WTC11 (cell line): ENCODE measurements around the gene NTRK2. TPM values are rescaled to one million over a fixed set of nuclear protein-coding genes. Genes with fewer than 3 reads are reported as not detected.

ENCODE experiments used
- ATAC-seq: fragments of 200-7000 bp; cut with Tn5 transposase; 2 replicates; pipeline ENCODE4 v1.10.0; 2021; ENCODE audit warnings: mild to moderate bottlenecking, moderate library complexity
- CTCF ChIA-PET: fragments of 300-600 bp; sonication (Branson Sonifier 250); formaldehyde crosslinking; loops from one replicate; lab custom pipeline; 2021; ENCODE audit warnings: antibody characterized with exemption; lab: Charles Lee
- POLR2A ChIA-PET: fragments of 350-600 bp; sonication (Branson Sonifier 250); formaldehyde crosslinking; loops from one replicate; lab custom pipeline; 2021; ENCODE audit warnings: antibody characterized with exemption; lab: Charles Lee
- DNase-seq: peaks from one replicate; pipeline ENCODE4 v3.0.0; 2021; ENCODE audit warnings: low spot score
- H3K27ac Mint-ChIP-seq: 2 replicates; pipeline ENCODE4 v1.8.0; 2021; ENCODE audit warnings: mixed read lengths
- H3K27me3 Mint-ChIP-seq: 2 replicates; pipeline ENCODE4 v1.8.0; 2021; ENCODE audit warnings: low read depth, mild to moderate bottlenecking, moderate library complexity, mixed read lengths
- H3K36me3 Mint-ChIP-seq: 2 replicates; pipeline ENCODE4 v1.8.0; 2021; ENCODE audit warnings: mixed read lengths
- H3K4me1 Mint-ChIP-seq: 2 replicates; pipeline ENCODE4 v1.8.0; 2022; ENCODE audit warnings: mixed read lengths
- H3K4me3 Mint-ChIP-seq: 2 replicates; pipeline ENCODE4 v1.8.0; 2021; ENCODE audit warnings: mild to moderate bottlenecking, moderate library complexity, mixed read lengths
- H3K9me3 Mint-ChIP-seq: 2 replicates; pipeline ENCODE4 v1.8.0; 2021; ENCODE audit warnings: mixed read lengths
- CREM ChIP-seq: sonication (generic); formaldehyde crosslinking; IDR thresholded peaks from 2 replicates; pipeline ENCODE4 v1.8.1; 2022; ENCODE audit warnings: mild to moderate bottlenecking, missing genetic modification reagents, moderate library complexity
- FOXK1 ChIP-seq: sonication (generic); formaldehyde crosslinking; IDR thresholded peaks from 2 replicates; pipeline ENCODE4 v1.8.0; 2022; ENCODE audit warnings: mild to moderate bottlenecking, moderate library complexity, missing genetic modification reagents
- HMGA2 ChIP-seq: fragments of 250-450 bp; sonication (Bioruptor Pico); IDR thresholded peaks from 2 replicates; pipeline ENCODE4 v1.4.0; 2021; ENCODE audit warnings: mild to moderate bottlenecking, moderate library complexity
- JUN ChIP-seq: sonication (generic); formaldehyde crosslinking; IDR thresholded peaks from 2 replicates; pipeline ENCODE4 v1.8.0; 2023; ENCODE audit warnings: mild to moderate bottlenecking, missing genetic modification reagents
- KAT7 ChIP-seq: sonication (generic); formaldehyde crosslinking; IDR thresholded peaks from 2 replicates; pipeline ENCODE4 v1.8.1; 2023; ENCODE audit warnings: missing genetic modification reagents, mild to moderate bottlenecking, borderline replicate concordance
- NR1H2 ChIP-seq: sonication (generic); formaldehyde crosslinking; IDR thresholded peaks from 2 replicates; pipeline ENCODE4 v1.9.0; 2021; ENCODE audit warnings: mild to moderate bottlenecking, moderate library complexity, missing genetic modification reagents
- NR2C2 ChIP-seq: sonication (generic); formaldehyde crosslinking; IDR thresholded peaks from 2 replicates; pipeline ENCODE4 v1.8.0; 2022; ENCODE audit warnings: mild to moderate bottlenecking, missing genetic modification reagents
- PRRX2 ChIP-seq: fragments of 250-450 bp; sonication (Bioruptor Pico); IDR thresholded peaks from 2 replicates; pipeline ENCODE4 v1.8.0; 2021; ENCODE audit warnings: mild to moderate bottlenecking
- RORB ChIP-seq: fragments of 250-450 bp; sonication (Bioruptor Pico); IDR thresholded peaks from 2 replicates; pipeline ENCODE4 v1.9.0; 2021; ENCODE audit warnings: mild to moderate bottlenecking
- SP1 ChIP-seq: sonication (generic); formaldehyde crosslinking; conservative IDR thresholded peaks from 2 replicates; pipeline ENCODE4 v1.8.1; 2022; ENCODE audit warnings: missing genetic modification reagents
- TEAD1 ChIP-seq: sonication (generic); formaldehyde crosslinking; IDR thresholded peaks from 2 replicates; pipeline ENCODE4 v1.8.0; 2022; ENCODE audit warnings: mild to moderate bottlenecking, missing genetic modification reagents
- TP53 ChIP-seq: sonication (generic); formaldehyde crosslinking; IDR thresholded peaks from 2 replicates; pipeline ENCODE4 v1.8.1; 2023; ENCODE audit warnings: mild to moderate bottlenecking, missing genetic modification reagents
- USF1 ChIP-seq: sonication (generic); formaldehyde crosslinking; IDR thresholded peaks from 2 replicates; pipeline ENCODE4 v1.8.0; 2022; ENCODE audit warnings: mild to moderate bottlenecking, missing genetic modification reagents
- ZBTB21 ChIP-seq: sonication (generic); formaldehyde crosslinking; IDR thresholded peaks from 2 replicates; pipeline ENCODE4 v1.8.1; 2023; ENCODE audit warnings: mild to moderate bottlenecking, missing genetic modification reagents, borderline replicate concordance
- ZNF138 ChIP-seq: sonication (generic); formaldehyde crosslinking; conservative IDR thresholded peaks from 2 replicates; pipeline ENCODE4 v1.8.1; 2022; ENCODE audit warnings: mild to moderate bottlenecking, moderate library complexity, missing genetic modification reagents
- ZNF263 ChIP-seq: sonication (generic); formaldehyde crosslinking; IDR thresholded peaks from 2 replicates; pipeline ENCODE4 v1.8.1; 2022; ENCODE audit warnings: low read depth, mild to moderate bottlenecking, moderate library complexity, missing genetic modification reagents
- ZNF317 ChIP-seq: sonication (generic); formaldehyde crosslinking; IDR thresholded peaks from 2 replicates; pipeline ENCODE4 v1.8.1; 2023; ENCODE audit warnings: low read depth, mild to moderate bottlenecking, moderate library complexity, missing genetic modification reagents, borderline replicate concordance
- ZNF396 ChIP-seq: fragments of 250-450 bp; sonication (Bioruptor Pico); IDR thresholded peaks from 2 replicates; pipeline ENCODE4 v1.8.0; 2021; ENCODE audit warnings: mild to moderate bottlenecking, moderate library complexity, borderline replicate concordance
- ZNF671 ChIP-seq: fragments of 250-450 bp; sonication (Bioruptor Pico); IDR thresholded peaks from 2 replicates; pipeline ENCODE4 v1.8.0; 2021; ENCODE audit warnings: mild to moderate bottlenecking
- total RNA-seq: library from RNA; stranded (reverse); gene quantifications from 3 replicates; pipeline ENCODE4 v1.2.3, GENCODE V29; 2021
- TF ChIP-seq, protein P1 (sequence below): sonication (generic); formaldehyde crosslinking; IDR thresholded peaks from 2 replicates; pipeline ENCODE4 v1.8.0; 2022; ENCODE audit warnings: mild to moderate bottlenecking, missing genetic modification reagents
- TF ChIP-seq, protein P2 (sequence below): sonication (generic); formaldehyde crosslinking; IDR thresholded peaks from 2 replicates; pipeline ENCODE4 v1.8.1; 2022; ENCODE audit warnings: low read depth, missing genetic modification reagents, borderline replicate concordance
- TF ChIP-seq, protein P3 (sequence below): sonication (generic); formaldehyde crosslinking; IDR thresholded peaks from 2 replicates; pipeline ENCODE4 v1.8.1; 2022; ENCODE audit warnings: low read depth, mild to moderate bottlenecking, moderate library complexity, missing genetic modification reagents, borderline replicate concordance
- TF ChIP-seq, protein P4 (sequence below): fragments of 250-450 bp; sonication (Bioruptor Pico); IDR thresholded peaks from 2 replicates; pipeline ENCODE4 v1.9.0; 2021; ENCODE audit warnings: mild to moderate bottlenecking
- TF ChIP-seq, protein P5 (sequence below): sonication (generic); formaldehyde crosslinking; IDR thresholded peaks from 2 replicates; pipeline ENCODE4 v1.8.1; 2022; ENCODE audit warnings: missing genetic modification reagents, borderline replicate concordance

Gene NTRK2
- total RNA-seq, 1 experiment from 2014 or later, result 0.02 TPM

GRCh38 chr9:84703793-84704192 is 34.3 kb downstream of the NTRK2 start:
- H3K27ac Mint-ChIP-seq, result no peak overlapping the region
- H3K4me1 Mint-ChIP-seq, result peaks cover 32% of the 10 kb centered on the region
- no peaks in the 10 kb centered on the region for H3K9me3 Mint-ChIP-seq
- ChIA-PET CTCF (interaction anchor here (0.7 to 1.4 kb wide), 2 partner anchors 77 to 307 kb away, joined by 3 read pairs; no protein-coding TSS in a partner anchor), POLR2A (no interaction called here)
- TF ChIP-seq, protein P1, sequence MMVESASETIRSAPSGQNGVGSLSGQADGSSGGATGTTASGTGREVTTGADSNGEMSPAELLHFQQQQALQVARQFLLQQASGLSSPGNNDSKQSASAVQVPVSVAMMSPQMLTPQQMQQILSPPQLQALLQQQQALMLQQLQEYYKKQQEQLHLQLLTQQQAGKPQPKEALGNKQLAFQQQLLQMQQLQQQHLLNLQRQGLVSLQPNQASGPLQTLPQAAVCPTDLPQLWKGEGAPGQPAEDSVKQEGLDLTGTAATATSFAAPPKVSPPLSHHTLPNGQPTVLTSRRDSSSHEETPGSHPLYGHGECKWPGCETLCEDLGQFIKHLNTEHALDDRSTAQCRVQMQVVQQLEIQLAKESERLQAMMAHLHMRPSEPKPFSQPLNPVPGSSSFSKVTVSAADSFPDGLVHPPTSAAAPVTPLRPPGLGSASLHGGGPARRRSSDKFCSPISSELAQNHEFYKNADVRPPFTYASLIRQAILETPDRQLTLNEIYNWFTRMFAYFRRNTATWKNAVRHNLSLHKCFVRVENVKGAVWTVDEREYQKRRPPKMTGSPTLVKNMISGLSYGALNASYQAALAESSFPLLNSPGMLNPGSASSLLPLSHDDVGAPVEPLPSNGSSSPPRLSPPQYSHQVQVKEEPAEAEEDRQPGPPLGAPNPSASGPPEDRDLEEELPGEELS, result no peak
- TF ChIP-seq, protein P2, sequence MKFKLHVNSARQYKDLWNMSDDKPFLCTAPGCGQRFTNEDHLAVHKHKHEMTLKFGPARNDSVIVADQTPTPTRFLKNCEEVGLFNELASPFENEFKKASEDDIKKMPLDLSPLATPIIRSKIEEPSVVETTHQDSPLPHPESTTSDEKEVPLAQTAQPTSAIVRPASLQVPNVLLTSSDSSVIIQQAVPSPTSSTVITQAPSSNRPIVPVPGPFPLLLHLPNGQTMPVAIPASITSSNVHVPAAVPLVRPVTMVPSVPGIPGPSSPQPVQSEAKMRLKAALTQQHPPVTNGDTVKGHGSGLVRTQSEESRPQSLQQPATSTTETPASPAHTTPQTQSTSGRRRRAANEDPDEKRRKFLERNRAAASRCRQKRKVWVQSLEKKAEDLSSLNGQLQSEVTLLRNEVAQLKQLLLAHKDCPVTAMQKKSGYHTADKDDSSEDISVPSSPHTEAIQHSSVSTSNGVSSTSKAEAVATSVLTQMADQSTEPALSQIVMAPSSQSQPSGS (CRISPR knock-in tag), result no peak
- TF ChIP-seq ZNF396 (CRISPR knock-in tag) (no peak), KAT7 (CRISPR knock-in tag) (no peak), ZNF263 (CRISPR knock-in tag) (no peak), TP53 (CRISPR knock-in tag) (no peak), ZNF671 (CRISPR knock-in tag) (no peak), JUN (CRISPR knock-in tag) (no peak), USF1 (CRISPR knock-in tag) (no peak), FOXK1 (CRISPR knock-in tag) (no peak), ZBTB21 (no peak), ZNF317 (CRISPR knock-in tag) (no peak)
- H3K27me3 Mint-ChIP-seq, result peaks cover under 1% of the 10 kb centered on the region; the same call in 1 of the 2 replicates
- H3K36me3 Mint-ChIP-seq, result no peaks in the 10 kb centered on the region
- DNase-seq (no peak), ATAC-seq (no peak)
- no peak overlapping the region for H3K4me3 Mint-ChIP-seq

DNA sequence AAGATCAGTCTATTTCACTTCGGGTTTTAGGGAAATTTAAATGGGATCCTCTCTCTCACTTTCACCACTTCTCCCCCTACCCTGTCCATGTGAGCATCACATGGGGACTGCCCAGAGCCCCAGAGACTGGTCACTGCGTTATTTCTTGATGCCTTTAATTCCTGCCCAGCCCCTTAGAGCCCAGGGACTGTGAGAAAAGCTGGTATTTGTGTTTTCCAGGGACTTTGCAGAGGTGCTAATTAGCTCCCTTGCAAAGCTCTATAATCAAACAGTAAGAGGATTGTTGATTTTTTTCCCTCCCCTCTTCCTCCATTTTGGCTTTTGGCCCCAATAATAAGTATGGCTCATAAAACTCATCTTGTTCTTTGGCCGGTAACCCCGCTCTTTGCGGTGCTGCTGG is 35.6 kb downstream of the NTRK2 start:
- H3K4me3 Mint-ChIP-seq, result no peak overlapping the region
- TF ChIP-seq ZNF138 (CRISPR knock-in tag) (no peak), NR2C2 (no peak), NR1H2 (CRISPR knock-in tag) (no peak), SP1 (CRISPR knock-in tag) (no peak), ZNF263 (CRISPR knock-in tag) (no peak), HMGA2 (no peak)
- TF ChIP-seq, protein P3, sequence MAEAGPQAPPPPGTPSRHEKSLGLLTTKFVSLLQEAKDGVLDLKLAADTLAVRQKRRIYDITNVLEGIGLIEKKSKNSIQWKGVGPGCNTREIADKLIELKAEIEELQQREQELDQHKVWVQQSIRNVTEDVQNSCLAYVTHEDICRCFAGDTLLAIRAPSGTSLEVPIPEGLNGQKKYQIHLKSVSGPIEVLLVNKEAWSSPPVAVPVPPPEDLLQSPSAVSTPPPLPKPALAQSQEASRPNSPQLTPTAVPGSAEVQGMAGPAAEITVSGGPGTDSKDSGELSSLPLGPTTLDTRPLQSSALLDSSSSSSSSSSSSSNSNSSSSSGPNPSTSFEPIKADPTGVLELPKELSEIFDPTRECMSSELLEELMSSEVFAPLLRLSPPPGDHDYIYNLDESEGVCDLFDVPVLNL (CRISPR knock-in tag), result no peak
- TF ChIP-seq, all 79 proteins: peak for 0
- Mint-ChIP-seq H3K27ac (no peak overlapping the region), H3K9me3 (no peaks in the 10 kb centered on the region), H3K27me3 (peaks cover 9% of the 10 kb centered on the region), H3K36me3 (no peaks in the 10 kb centered on the region), H3K4me1 (peaks cover 41% of the 10 kb centered on the region)
- ATAC-seq (no peak), DNase-seq (no peak)
- ChIA-PET POLR2A (no interaction called here), CTCF (interaction anchor here (1.1 kb wide), 2 partner anchors 262 to 308 kb away, joined by 3 to 5 read pairs; no protein-coding TSS in a partner anchor)

GRCh38 chr9:84708400-84708799 is 38.9 kb downstream of the NTRK2 start:
- Mint-ChIP-seq H3K36me3 (no peaks in the 10 kb centered on the region), H3K27ac (no peak overlapping the region), H3K4me1 (peaks cover 48% of the 10 kb centered on the region), H3K4me3 (peak overlapping the region; percentile 14; the same call in 1 of the 2 replicates), H3K27me3 (peaks cover 9% of the 10 kb centered on the region), H3K9me3 (no peaks in the 10 kb centered on the region)
- ChIA-PET CTCF (no interaction called here), POLR2A (no interaction called here)
- peak; percentile 93 for ATAC-seq
- TF ChIP-seq CREM (CRISPR knock-in tag) (0 out of 2 replicates have a peak, but pooled peaks have one; percentile 33), ZNF317 (CRISPR knock-in tag) (no peak), RORB (CRISPR knock-in tag) (no peak), TEAD1 (peak; percentile 79; the same call in 1 of the 2 replicates), NR1H2 (CRISPR knock-in tag) (no peak), PRRX2 (CRISPR knock-in tag) (no peak)
- TF ChIP-seq, protein P4, sequence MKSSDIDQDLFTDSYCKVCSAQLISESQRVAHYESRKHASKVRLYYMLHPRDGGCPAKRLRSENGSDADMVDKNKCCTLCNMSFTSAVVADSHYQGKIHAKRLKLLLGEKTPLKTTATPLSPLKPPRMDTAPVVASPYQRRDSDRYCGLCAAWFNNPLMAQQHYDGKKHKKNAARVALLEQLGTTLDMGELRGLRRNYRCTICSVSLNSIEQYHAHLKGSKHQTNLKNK (CRISPR knock-in tag), result no peak; the same call in 1 of the 2 replicates
- TF ChIP-seq, protein P5, sequence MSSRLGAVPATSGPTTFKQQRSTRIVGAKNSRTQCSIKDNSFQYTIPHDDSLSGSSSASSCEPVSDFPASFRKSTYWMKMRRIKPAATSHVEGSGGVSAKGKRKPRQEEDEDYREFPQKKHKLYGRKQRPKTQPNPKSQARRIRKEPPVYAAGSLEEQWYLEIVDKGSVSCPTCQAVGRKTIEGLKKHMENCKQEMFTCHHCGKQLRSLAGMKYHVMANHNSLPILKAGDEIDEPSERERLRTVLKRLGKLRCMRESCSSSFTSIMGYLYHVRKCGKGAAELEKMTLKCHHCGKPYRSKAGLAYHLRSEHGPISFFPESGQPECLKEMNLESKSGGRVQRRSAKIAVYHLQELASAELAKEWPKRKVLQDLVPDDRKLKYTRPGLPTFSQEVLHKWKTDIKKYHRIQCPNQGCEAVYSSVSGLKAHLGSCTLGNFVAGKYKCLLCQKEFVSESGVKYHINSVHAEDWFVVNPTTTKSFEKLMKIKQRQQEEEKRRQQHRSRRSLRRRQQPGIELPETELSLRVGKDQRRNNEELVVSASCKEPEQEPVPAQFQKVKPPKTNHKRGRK (CRISPR knock-in tag), result no peak
- DNase-seq, result peak; percentile 18
